NCI-H2081 treated with DMSO at 0.1 percent for 48 hours (cell line): ENCODE measurements around the gene BTBD9.

Experiments used
- DNase-seq: peaks from one replicate; lab custom pipeline; 2025; lab: John Stamatoyannopoulos, UW

BTBD9 gene

DNA sequence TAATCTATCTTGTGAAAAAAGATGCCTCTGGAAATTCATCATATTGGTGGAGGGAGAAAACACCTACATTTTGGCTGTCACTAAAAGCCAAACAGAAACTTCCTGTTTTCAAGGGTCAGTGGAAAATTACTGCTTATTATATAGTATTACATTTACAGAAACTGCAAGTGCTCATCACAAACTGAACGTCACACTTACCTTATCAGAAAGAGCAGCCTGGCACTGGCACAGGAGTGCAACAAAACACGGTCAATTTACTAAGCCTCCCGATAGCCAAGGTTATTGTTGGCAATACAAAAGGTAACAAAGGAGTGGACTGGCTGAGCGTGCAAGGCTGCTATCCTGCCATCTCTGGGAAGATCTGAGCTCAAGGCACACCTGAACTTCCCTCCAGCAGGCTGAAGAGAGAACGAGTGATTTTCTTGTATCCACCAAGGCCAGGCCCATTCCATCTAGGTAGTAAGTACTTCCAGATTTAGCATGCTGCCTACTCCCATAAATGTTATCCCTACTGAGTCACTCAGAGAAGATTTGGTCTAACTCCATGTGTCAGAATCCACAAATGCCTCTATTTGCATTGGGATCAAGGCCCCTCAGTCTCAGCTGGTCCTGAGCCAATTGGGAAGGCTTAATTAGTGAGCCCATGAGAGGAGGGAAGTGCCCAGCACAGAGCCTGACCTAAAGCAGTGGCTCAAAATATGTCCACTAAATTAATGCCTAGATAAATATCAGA is 399.8 kb downstream of the BTBD9 start:
- no peak for DNase-seq

DNA sequence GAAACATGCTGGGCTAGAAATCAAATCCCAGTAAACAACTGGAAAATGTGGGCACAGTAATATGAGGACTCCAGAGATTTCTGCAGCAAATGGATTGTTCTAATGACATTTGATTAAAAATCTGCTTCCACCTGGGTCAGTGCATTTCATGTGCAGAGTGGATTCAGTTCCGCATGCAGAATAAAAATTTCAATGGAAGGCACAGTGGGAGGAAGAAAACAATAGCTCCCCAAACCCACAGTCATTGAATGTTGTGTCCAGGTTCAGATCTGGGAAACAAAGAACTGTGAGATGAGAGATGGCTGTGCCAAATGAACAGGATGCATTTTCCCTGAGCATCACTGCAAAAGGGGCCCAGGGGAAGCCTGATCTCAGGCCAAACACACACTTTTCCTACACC is 403.1 kb downstream of the BTBD9 start:
- no peak for DNase-seq

DNA sequence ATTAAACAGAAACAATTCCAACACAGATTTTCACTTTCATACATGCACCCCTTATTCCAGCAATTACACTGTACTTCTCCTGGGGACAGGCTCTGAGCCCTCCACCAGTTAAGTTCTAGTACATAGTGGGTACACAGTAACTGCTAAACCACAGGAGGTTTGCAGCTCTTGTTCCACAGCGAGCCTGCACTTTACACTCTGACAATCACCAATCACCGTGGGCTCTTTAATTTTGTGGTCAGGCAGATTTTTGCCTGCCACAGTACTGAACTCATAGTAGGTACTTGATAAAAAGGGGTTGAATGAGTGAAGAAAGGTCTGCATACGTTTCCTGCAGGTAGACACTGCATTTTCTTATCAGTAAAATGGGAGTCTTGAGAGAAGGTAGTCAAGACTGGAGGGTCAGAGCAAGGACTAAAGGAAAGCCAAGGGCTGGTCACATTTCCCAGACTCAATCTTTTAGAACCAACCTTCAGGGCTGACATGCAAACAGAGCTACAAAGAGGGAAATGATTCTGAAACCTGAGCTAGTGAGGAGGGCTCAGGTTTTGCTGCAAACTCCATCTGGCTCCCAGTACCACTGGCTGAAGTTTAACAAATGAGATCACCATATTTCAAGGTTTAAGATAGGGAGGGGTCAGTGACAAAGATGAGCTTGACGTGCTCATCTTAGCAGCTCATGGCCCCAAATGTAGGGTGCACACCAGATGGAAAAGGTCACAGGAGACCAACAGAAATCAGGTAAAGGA is 404.6 kb downstream of the BTBD9 start:
- no peak for DNase-seq

DNA sequence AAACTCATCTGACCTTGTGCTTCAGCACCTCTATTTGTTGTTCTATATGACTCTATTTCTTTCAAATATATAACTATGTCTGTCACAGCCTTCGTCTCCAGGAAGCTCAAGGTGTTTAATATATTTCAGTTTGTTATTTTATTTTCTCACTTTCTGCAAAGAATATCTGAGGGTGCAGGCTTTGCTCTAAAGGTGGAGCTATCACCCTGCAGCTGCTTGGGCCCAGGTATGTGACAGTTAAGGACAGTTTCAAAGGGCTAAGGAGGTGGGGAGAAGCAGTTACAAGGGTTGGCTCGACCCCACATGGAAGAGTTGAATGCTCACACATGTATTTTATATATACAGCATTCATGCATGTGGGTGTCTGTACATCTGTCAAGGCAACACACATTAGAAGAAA is 405.6 kb downstream of the BTBD9 start:
- DNase-seq: no peak

DNA sequence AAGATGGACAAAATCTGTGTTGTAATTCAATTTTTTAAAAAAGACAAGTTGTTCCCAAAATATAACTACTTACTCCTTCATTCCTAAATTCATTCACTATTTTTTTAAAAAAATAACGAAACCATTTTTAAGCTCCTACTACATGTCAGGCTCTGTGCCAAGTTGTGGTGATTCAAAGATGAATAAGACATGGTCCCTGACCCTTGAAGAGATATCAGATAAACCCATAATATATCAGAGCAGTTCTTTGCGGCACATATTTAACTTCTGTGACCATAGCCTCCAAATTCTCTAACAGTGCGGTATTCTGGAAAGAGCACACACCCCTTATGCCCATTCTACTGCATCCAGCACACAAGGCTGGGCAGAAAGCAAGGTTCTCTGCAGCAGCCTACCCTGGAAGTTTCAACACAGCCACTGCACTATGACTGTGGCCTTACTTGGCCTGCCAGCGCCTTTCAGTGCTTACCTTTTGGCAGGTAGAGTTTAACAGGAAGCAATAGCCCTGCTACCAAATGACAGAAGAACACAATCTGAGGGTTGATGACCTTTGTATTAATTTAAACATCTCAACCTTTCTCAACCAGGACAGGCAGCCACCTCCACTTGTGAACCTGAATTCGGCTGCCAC is 406.5 kb downstream of the BTBD9 start:
- DNase-seq: no peak

DNA sequence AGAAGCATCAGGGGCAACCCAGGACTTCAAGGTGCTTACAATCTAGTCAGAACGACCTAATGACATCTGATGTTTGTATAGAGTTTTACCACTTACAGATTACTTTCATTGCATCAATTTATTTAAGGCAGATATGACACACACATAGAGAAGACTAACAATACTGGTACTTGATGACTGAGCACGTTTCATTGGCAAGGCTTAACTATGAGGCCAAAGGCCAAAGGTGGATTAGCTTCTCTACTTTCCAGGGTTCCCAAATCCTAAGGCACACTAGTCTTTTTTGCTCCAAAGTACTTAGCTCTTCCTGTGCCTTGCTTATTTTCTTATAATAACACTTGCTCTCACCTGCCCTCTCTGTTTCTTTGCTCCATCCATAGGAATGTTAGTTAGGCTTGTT is 414.0 kb downstream of the BTBD9 start:
- DNase-seq: no peak

DNA sequence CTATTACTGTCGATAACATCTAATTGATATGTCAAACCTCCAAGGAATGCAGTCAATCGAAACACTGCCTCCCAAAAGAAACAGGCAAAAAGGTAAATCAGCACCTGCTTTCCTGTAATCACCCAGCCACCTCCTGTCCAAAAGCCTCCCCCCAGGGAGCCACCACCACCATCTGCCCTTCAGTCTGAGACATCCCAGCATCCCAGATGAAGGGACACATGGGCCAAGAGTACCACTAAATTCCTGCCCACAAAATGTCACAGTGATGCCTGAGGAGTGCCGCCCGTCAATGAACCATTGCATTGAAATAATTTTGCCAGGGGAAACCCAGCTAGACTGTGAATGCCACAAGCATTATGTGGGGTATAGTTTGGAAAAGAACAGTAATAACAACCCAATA is 418.5 kb downstream of the BTBD9 start:
- DNase-seq: no peak

DNA sequence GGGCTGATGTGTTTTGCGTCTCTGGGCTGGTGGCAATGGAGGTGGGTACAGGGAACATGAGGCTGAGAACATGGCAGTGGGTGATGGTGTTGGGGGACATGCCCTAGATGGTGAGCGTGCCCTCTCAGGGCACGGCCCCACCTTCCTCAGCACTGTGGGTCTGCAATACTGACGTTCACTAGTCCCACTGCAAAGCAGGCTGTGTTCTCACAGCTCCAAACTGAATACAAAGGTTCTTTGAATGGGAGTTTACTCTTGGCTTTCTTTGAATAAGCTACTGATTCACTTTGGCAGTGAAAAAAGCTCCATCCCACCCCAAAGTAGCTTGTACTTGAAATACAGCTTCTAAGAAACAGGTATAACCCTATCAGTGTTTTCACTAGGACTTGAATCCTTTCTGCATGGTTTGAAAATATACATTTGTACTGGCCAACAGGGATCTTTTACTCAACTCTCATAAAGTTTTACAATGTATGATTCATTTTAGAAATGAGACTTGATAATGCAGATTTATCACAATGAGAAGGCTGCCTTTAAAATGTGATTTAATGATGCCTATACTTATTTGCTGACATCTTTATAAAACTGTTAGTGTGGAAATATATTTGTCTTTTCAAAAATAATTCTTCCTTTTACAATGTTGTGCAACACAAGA is 419.5 kb downstream of the BTBD9 start:
- no peak for DNase-seq

DNA sequence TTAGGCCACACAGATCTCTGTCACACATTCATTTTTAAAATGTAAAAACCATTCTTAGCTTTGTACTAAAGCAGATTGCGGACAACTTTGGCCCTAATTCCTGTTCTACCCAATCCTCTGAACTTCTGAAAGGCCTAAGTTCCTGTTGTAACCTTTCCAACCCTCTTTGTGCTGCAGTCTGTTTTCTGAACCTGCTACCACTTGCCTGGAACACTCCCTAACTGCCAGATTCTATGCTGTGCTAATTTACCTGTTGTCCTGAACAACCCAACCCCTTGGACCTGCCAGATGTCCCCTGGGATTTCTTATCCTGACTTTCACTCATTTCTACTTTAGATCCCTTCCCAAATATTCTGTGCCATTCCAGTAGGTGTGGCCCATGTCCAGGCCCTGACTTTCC is 421.5 kb downstream of the BTBD9 start:
- no peak for DNase-seq

DNA sequence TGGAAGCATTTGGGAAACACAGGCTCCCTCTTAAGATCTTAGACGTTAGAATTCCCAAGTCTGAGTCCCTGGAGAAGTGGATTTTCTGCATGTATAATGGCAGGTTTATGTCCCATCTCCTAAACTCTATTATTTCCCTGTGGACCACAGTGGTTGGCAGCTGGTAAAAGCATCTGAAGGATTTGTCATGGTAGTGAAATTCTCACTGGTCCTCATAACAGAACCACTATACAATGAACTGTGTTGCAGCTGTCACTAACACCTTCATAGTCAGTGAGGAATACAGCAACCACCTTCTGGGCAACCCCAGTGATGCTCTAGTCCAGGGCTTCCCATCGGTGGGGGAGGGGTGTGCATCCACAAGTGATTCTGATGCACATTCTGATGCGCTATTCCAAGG is 423.3 kb downstream of the BTBD9 start:
- no peak for DNase-seq

DNA sequence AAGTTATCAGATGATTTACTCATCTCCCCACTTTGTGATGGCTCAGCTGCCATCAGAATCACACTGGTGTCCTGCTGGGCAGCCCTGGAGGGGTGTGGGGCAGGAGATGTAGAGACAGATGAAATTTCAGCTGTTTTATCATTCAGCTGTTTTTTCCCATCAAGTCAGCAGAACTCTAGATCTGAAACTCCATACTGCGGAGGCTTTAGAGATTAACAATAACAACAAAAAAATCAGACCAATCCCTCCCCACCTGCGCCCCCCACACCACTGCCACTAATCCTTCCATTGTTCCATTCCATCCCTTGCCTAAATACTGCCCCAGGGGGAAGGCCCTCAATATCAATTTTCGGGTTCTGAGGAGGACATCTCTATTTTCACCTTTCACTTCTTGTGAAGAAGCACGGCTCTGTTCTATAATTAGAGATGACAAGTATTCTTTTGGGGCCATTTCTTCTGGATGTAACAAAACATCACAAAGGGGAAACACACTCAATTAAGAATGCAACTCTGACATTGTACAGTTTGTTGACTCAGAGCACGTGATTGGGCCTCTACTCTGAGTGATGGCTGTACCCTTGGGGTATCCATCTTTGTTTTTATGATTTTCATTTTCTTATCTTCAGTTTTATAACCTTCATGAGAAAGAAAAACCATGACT is 423.9 kb downstream of the BTBD9 start:
- no peak for DNase-seq

DNA sequence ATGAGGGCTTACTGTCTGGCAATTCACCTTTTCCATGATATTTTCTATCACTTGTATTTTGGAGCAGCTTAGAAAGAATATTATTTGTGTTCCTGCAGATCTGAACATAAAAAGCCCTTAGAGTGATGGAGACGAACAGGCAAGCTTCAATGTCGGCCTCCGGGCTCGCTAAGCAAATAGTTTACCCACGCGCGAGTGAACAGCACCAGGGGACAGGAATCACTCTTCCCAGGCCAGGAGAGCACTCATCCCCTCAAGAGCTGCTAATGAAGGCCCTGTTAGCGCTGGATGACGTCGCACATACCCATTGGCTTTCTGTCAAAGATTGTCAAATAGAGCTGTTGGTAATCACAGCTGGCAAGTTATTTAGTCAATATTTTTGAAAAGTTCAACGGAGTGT is 424.5 kb downstream of the BTBD9 start:
- DNase-seq: no peak

DNA sequence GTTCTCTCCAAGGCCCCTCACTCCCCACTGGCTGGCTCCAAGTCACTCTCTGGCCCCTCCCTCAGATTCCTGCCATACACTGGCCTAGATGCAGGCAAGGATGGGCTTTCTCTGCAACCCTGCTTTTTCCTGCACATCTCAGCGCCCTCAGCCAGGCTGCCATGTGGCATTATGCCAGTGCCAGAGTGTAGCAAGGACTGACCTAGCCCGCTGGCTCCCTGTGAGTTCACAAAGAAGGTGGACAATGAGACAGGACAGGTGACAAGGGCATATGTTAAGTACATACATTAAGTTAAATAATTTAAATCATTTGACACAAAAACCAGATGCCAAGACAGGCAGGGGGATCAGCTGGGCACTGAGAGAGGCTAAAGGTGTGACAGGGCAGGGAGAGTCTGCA is 425.6 kb downstream of the BTBD9 start:
- no peak for DNase-seq

DNA sequence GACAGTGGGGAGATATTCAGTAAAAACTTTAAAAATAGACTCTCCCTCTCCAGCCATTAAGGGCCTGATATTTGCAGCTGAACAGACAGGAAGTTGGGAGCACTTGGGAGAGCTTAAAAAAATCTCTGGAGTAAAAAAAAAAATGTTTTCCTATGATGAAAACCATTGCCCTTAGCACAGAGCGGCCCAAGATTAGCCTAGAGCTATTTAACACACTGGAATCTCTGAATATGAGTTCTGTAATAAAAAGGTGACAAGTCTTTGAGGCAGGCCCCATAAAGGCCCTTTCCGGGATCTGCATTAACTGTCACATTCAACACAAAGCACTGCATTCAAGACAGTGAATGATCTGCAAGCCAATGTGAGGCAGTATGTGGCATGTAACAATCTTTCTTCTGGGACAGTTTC is 426.5 kb downstream of the BTBD9 start:
- DNase-seq: no peak

DNA sequence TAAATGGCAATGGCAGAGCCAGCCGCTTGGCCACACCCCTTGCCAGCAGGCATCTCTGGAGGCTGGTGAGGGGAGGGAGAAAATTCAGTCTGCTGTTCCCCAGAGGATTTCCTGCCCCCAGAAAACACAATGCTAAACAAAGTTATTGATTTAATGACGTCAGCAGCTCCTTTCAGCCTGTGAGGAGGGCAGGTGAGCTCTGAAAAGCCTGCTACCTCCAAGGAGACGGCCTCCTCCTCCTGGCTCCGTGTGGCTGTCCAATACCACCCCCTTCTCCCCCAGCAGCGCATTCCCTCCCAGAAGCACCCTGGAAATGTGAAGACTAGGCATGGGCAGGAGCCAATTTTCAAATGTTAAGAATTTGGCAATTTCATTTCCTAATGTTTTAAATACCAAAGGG is 427.1 kb downstream of the BTBD9 start:
- peak; percentile 61 for DNase-seq

DNA sequence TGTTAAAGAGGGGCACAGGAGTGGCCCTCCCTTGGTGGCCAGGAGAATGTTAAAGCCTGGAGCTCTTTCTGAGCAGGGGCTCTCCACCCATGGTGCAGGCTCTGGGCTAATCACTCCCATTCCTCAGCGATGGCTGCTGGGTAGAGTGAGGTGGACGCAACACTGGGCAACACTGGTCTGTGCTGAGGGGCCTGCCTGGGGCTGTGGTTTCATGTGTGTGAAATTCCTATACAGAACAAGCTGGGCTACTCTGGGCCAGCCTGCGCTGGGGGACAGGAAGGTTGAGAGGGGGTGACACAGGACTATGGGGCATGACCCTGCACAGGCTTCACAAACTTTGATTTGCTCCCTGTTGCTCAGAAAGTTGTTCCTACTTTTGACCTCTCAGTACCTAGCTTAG is 427.6 kb downstream of the BTBD9 start:
- DNase-seq: no peak

DNA sequence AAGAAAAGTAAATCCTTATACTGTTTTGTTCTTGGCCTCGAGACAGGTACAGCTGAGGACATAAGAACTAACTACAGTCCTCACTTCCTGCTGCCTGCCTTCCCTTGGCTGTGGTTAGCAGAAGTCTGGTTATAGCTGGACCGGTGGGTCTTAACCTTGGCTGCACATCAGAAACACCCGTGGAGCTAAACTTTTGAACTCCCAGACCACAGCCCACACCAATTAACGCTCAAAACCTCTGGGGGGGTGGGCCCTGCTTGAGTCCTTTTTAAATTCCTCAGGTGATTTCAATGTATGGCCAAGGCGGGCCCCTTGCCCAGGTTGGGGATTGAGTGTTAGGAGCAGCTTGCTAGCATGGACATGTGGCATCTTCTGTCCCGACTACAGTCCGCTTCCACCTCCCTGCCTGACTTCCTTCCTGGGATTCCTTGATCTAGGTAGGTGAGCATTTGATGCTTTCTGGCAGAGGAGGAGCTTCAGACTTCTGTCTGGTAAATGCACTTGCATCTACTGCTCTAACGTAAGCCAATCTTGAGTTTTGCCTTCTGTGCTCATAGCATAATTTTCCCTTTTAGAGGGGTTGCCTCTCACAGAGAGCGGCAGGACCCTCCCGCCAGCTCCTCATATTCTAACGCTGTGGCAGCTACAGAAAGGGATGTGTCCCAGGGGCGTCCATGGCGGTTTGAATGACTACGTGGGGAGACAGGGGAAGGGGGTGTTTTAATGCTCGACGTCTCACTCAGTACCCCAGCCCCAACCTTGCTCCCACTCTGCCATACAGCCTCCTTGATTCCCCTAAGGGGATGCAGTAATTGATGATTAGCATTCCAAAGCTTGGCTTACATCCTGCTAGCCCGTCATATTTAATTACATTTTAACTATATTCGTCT is 430.1 kb downstream of the BTBD9 start:
- no peak for DNase-seq

DNA sequence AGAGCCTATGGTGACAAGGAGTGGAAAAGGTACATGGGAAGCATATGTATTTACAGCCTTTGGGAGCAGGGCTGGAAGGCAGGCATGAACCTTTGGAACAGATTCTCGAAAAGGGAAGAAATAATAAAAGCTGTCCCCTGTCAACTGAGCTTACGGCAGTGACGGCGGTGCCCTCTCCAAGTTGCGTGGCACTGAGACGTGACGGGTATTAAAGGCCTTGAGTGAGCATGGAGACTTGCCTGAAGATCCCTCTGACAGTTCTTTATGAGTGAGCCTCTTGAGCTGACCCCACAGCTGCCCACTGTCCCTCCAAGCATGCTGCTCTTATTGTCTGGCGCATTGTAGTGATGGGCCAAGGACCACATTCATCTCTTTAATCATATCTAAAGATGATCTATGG is 431.7 kb downstream of the BTBD9 start:
- DNase-seq: no peak

DNA sequence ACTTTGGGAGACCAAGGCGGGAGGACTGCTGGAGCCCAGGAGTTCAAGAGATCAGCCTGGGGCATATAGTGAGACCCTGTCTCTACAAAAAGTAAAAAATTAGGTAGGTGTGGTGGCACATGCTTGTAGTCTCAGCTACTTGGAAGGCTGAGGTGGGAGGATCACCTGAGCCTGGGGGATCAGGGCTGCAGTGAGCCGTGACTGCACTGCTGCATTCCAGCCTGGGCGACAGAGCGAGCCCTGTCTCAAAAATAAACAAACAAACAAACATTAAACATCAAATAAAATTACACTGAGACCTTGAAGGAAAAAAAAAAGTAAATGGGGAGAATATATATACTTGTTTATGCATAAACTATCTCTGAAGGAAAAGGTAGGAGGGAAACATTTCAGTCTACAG is 432.4 kb downstream of the BTBD9 start:
- DNase-seq: no peak

DNA sequence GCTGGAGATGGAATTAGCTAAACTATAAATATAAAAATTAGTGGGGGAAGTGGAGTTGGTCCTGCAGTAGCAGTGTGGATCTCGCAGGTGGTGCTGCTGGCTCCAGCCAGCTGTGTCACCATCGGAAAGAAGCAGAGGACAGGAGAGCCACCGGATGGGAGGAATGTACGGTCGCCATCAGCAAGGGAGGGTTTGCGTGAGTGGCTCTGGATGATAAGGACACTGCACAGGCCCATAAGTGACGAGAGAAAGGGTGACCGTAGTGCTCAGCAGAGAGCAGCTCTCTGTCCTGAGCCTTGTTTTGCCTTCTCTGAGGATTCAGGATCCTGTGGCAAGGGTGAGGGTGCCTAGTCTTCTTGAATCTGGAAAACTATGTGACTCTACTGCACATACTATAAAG is 441.5 kb downstream of the BTBD9 start:
- no peak for DNase-seq

DNA sequence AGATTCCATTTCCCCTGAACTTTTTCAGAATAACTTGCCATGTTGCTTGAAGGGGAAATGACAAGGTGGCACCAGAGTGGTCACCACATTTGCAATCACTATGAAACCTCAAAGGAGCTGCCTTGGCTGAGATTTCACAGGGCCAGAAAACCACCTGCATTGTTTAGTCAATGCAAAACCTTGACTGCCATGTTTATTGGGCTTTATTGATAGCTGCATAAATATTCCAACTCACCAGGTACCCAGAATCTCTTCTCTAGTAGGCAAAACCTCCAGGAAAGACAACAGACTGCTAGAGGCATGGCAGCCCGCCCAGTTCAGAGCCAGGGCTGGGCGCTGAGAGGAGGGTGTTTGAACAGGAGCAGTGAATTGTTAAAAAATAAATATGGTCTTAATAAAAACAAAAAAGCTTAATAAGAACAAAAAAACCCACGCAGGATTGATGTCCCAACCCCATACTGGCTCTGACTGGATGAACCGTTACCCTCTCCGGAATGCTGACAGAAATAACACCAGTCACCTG is 444.6 kb downstream of the BTBD9 start:
- DNase-seq: no peak
